Measurements from ENCODE around the gene FGF18.

The FGF18 gene

DNA sequence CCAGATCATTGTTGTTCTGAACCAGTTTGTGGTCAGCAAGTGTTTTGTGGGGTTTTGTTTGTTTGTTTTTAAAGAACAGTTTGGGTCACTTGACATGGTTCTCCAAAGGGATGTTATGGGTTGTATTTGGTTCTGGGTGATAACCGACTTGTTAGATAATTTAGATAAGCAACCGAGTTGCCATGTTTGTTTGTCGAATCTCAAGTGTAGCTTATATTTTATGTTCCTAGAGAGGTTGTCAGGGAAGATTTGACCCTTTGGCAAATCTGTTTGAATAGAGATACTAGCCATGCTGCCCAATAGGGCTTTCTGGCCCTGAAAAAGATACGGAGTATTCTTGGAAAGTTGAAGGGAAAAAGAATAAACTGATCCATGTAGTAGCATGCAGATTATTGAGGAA is 12.2 kb upstream of the FGF18 start:
- Histone ChIP-seq H3K27me3 (ENCODE audit: insufficient read depth, low read depth) (no peaks in the 10 kb centered on the region), H3K27ac (no peak overlapping the region), H3K9ac (no peak overlapping the region), H3K4me3 (IDR thresholded peaks at IDR 0.05; ENCODE audit: insufficient read depth, low read depth, low read length) (no peak overlapping the region), H3K36me3 (ENCODE audit: insufficient read depth) (peaks cover 30% of the 10 kb centered on the region; the same call in 1 of the 2 replicates), H4K20me1 (ENCODE audit: insufficient read depth) (peaks cover 55% of the 10 kb centered on the region), H3K4me1 (ENCODE audit: low read depth, poor library complexity, severe bottlenecking) (peaks cover 35% of the 10 kb centered on the region), H2AFZ (ENCODE audit: low read depth) (no peak overlapping the region), H3K79me2 (ENCODE audit: insufficient read depth, low read depth) (peaks cover 32% of the 10 kb centered on the region), H3K4me2 (no peak overlapping the region)
- TF ChIP-seq, protein P1, sequence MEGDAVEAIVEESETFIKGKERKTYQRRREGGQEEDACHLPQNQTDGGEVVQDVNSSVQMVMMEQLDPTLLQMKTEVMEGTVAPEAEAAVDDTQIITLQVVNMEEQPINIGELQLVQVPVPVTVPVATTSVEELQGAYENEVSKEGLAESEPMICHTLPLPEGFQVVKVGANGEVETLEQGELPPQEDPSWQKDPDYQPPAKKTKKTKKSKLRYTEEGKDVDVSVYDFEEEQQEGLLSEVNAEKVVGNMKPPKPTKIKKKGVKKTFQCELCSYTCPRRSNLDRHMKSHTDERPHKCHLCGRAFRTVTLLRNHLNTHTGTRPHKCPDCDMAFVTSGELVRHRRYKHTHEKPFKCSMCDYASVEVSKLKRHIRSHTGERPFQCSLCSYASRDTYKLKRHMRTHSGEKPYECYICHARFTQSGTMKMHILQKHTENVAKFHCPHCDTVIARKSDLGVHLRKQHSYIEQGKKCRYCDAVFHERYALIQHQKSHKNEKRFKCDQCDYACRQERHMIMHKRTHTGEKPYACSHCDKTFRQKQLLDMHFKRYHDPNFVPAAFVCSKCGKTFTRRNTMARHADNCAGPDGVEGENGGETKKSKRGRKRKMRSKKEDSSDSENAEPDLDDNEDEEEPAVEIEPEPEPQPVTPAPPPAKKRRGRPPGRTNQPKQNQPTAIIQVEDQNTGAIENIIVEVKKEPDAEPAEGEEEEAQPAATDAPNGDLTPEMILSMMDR (conservative IDR thresholded peaks at IDR 0.05; ENCODE audit: low read depth, low read length), result no peak

DNA sequence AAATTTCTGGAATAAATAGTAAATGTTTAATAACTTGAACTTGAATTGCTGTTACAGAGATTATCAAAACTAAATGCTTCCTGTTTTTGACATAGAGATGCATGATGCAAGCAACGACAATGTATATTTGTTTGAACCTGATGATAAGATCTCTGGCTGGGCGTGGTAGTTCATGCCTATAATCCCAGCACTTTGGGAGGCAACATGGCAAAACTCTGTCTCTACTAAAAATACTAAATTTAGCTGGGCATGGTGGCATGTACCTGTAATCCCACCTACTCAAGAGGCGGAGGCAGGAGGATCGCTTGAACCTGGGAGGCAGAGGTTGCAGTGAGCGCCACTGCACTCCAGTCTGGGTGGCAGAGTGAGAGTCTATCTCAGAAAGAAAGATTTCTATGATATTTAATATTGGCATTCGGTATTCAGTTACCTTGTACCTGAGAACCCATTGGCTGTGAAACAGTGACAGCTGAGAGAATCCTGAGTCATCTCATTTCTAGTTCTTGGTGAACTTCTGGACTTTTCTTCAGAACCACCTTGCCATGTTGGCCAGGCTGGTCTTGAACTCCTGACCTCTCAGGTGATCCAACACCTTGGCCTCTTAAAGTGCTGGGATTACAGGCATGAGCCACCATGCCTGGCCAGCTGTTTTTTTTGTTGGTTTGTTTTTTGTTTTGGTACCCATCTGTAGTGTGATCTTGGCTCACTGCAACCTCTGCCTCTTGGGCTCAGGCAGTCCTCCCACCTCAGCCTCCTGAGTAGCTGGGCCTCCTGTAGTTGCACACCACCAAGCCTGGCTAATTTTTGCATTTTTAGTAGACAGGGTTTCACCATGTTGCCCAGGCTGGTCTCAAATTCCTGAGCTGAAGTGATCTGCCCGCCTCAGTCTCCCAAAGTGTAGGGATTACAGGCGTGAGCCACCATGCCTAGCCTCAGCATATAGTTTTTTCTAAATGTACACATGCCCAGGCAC is 10.0 kb upstream of the FGF18 start:
- Histone ChIP-seq H3K36me3 (ENCODE audit: insufficient read depth) (peaks cover 30% of the 10 kb centered on the region; the same call in 1 of the 2 replicates), H3K27me3 (ENCODE audit: insufficient read depth, low read depth) (no peaks in the 10 kb centered on the region), H3K4me3 (IDR thresholded peaks at IDR 0.05; ENCODE audit: insufficient read depth, low read depth, low read length) (no peak overlapping the region), H3K9ac (no peak overlapping the region), H3K27ac (no peak overlapping the region), H3K79me2 (ENCODE audit: insufficient read depth, low read depth) (peaks cover 32% of the 10 kb centered on the region), H2AFZ (ENCODE audit: low read depth) (no peak overlapping the region), H4K20me1 (ENCODE audit: insufficient read depth) (peaks cover 66% of the 10 kb centered on the region), H3K4me1 (ENCODE audit: low read depth, poor library complexity, severe bottlenecking) (peaks cover 35% of the 10 kb centered on the region), H3K4me2 (no peak overlapping the region)
- TF ChIP-seq, protein P1 (conservative IDR thresholded peaks at IDR 0.05; ENCODE audit: low read depth, low read length), result no peak

DNA sequence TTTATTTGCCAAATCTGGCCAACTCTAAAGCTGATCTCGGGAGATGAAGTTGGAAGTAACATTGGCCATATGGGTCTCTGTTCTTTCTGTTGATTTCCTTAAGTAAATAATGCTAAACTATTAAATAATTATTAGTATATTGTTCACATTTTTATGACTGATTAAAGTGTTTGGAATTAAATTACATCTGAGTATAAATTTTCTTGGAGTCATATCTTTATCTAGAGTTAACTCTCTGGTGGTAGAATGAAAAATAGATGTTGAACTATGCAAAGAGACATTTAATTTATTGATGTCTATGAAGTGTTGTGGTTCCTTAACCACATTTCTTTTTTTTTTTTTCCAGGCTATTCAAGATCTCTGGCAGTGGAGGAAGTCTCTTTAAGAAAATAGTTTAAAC is 9.3 kb upstream of the FGF18 start:
- H3K27ac ChIP-seq, result no peak overlapping the region
- H2AFZ ChIP-seq (ENCODE audit: low read depth), result no peak overlapping the region
- H3K4me1 ChIP-seq (ENCODE audit: low read depth, poor library complexity, severe bottlenecking), result peaks cover 31% of the 10 kb centered on the region
- H3K4me3 ChIP-seq (IDR thresholded peaks at IDR 0.05; ENCODE audit: insufficient read depth, low read depth, low read length), result no peak overlapping the region
- no peak overlapping the region for H3K4me2 ChIP-seq
- no peaks in the 10 kb centered on the region for H3K27me3 ChIP-seq (ENCODE audit: insufficient read depth, low read depth)
- TF ChIP-seq, protein P1 (conservative IDR thresholded peaks at IDR 0.05; ENCODE audit: low read depth, low read length), result no peak
- H4K20me1 ChIP-seq (ENCODE audit: insufficient read depth), result peaks cover 61% of the 10 kb centered on the region
- H3K36me3 ChIP-seq (ENCODE audit: insufficient read depth), result peaks cover 30% of the 10 kb centered on the region; the same call in 1 of the 2 replicates
- H3K9ac ChIP-seq, result no peak overlapping the region
- peaks cover 28% of the 10 kb centered on the region for H3K79me2 ChIP-seq (ENCODE audit: insufficient read depth, low read depth)

DNA sequence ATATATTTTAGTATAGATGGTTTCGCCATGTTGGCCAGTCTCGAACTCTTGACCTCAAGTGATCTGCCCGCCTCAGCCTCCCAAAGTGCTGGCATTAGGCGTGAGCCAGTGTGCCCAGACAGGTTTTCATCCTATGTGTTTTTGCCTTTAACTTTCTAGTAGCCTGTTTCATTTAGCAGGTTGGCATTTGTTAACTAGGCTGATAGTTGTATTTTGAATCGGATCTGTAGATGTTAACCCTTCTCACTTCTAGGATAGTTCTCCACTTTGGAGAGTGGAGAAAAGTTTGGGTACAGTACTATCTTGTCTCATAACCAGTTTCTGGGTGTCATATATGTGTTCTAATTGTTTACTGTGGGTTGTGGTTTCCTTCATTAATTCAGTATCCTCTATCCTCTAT is 7.3 kb upstream of the FGF18 start:
- TF ChIP-seq, protein P1 (conservative IDR thresholded peaks at IDR 0.05; ENCODE audit: low read depth, low read length), result no peak
- Histone ChIP-seq H3K4me3 (IDR thresholded peaks at IDR 0.05; ENCODE audit: insufficient read depth, low read depth, low read length) (no peak overlapping the region), H3K36me3 (ENCODE audit: insufficient read depth) (peaks cover 16% of the 10 kb centered on the region; the same call in 1 of the 2 replicates), H3K9ac (no peak overlapping the region), H3K27ac (no peak overlapping the region), H2AFZ (ENCODE audit: low read depth) (no peak overlapping the region), H3K4me1 (ENCODE audit: low read depth, poor library complexity, severe bottlenecking) (peaks cover 13% of the 10 kb centered on the region), H3K27me3 (ENCODE audit: insufficient read depth, low read depth) (no peaks in the 10 kb centered on the region), H3K4me2 (no peak overlapping the region), H4K20me1 (ENCODE audit: insufficient read depth) (peaks cover 43% of the 10 kb centered on the region), H3K79me2 (ENCODE audit: insufficient read depth, low read depth) (peaks cover 8% of the 10 kb centered on the region; the same call in 1 of the 2 replicates)

Measured in KMS-11 (cell line).